Natural killer cell (primary cell): Measurements from ENCODE around the gene FSTL4. TPM values are rescaled to one million over a fixed set of nuclear protein-coding genes. Genes with fewer than 3 reads are reported as not detected.

Experiments
- ATAC-seq, 3 donors: fragments of 150-1000 bp in 2 of 3; fragments of 200-7000 bp in 1 of 3; cut with Tn5 transposase; 1 replicate in 1 of 3; 2 replicates in 2 of 3; pipeline ENCODE4 v1.10.0; 2021; ENCODE audit warnings: mild to moderate bottlenecking in 2 of 3, moderate library complexity in 2 of 3
- DNase-seq, 2 donors: peaks; one replicate each; pipeline versions ENCODE4 v3.0.0 to v3.0.0-alpha.2; 2013 to 2021; ENCODE audit warnings: mixed read lengths in 1 of 2
- H3K27ac ChIP-seq: one replicate; pipeline ENCODE4 v1.5.1; 2013; ENCODE audit warnings: mild to moderate bottlenecking, low read length
- H3K27me3 ChIP-seq: one replicate; pipeline ENCODE4 v1.6.1; 2013; ENCODE audit warnings: low read length; ENCODE audit not compliant: control insufficient read depth, insufficient read depth
- H3K36me3 ChIP-seq: one replicate; pipeline ENCODE4 v1.6.1; 2013; ENCODE audit warnings: low read length; ENCODE audit not compliant: control insufficient read depth, insufficient read depth
- H3K4me1 ChIP-seq: one replicate; pipeline ENCODE4 v1.6.1; 2013; ENCODE audit warnings: low read length; ENCODE audit not compliant: control insufficient read depth, insufficient read depth
- H3K4me3 ChIP-seq: one replicate; pipeline ENCODE4 v1.5.1; 2013; ENCODE audit warnings: low read length
- H3K9me3 ChIP-seq: one replicate; pipeline ENCODE4 v1.6.1; 2013; ENCODE audit warnings: low read length; ENCODE audit not compliant: control insufficient read depth, insufficient read depth
- H3K27ac Mint-ChIP-seq, 2 donors: one replicate each; pipeline ENCODE4 v1.8.0; 2022; ENCODE audit warnings: mild to moderate bottlenecking in 2 of 2, mixed read lengths in 2 of 2, moderate library complexity in 1 of 2
- H3K27me3 Mint-ChIP-seq, 2 donors: one replicate each; pipeline ENCODE4 v1.8.0; 2022; ENCODE audit warnings: low read depth in 2 of 2, mixed read lengths in 2 of 2
- H3K36me3 Mint-ChIP-seq: one replicate; pipeline ENCODE4 v1.8.0; 2022; ENCODE audit warnings: mixed read lengths
- H3K4me1 Mint-ChIP-seq, 2 donors: one replicate each; pipeline ENCODE4 v1.8.0; 2022; ENCODE audit warnings: mixed read lengths in 2 of 2
- H3K4me3 Mint-ChIP-seq: one replicate; pipeline ENCODE4 v1.8.0; 2022; ENCODE audit warnings: mild to moderate bottlenecking, moderate library complexity, mixed read lengths
- H3K9me3 Mint-ChIP-seq, 2 donors: one replicate each; pipeline ENCODE4 v1.8.0; 2022; ENCODE audit warnings: mixed read lengths in 2 of 2
- CTCF ChIP-seq: fragments of 200-600 bp; IDR thresholded peaks from one replicate; pipeline ENCODE4 v1.8.0; 2022; ENCODE audit warnings: antibody characterized with exemption
- WGBS: methylation state at CpG from one replicate; pipeline ENCODE4 v1.1.7; 2013; ENCODE audit warnings: missing lambda C conversion rate; ENCODE audit not compliant: insufficient coverage; 5-methylcytosine and 5-hydroxymethylcytosine counted together
- intact Hi-C: fragments of 100-400 bp; cut with micrococcal nuclease; formaldehyde crosslinking; loops from one replicate; pipeline ENCODE4 v1.14.2; 2022
- total RNA-seq, 4 donors: library from RNA; stranded (reverse); fragments of 120-200 nt in 1 of 4; gene quantifications; one replicate each; pipeline versions ENCODE4 v1.2.3 to v1.2.4, GENCODE V29; 2013 to 2022

Gene FSTL4
- total RNA-seq, 3 donors from 2014 or later (not counting 1 experiment from before 2014, with no cell fraction given), result 0.11 to 0.75 (median 0.55) TPM

- no peaks in the 10 kb centered on the region for H3K9me3 Mint-ChIP-seq
- no peak overlapping the region for H3K4me3 Mint-ChIP-seq
- Histone ChIP-seq H3K27me3 (no peaks in the 10 kb centered on the region), H3K27ac (no peak overlapping the region), H3K4me3 (no peak overlapping the region), H3K4me1 (no peaks in the 10 kb centered on the region), H3K9me3 (no peaks in the 10 kb centered on the region), H3K36me3 (no peaks in the 10 kb centered on the region)
- no peak overlapping the region for H3K27ac Mint-ChIP-seq
- H3K36me3 Mint-ChIP-seq, result no peaks in the 10 kb centered on the region
- WGBS, result 92% methylated on average over 4 of the region's 5 CpGs
- no peaks in the 10 kb centered on the region for H3K4me1 Mint-ChIP-seq
- DNase-seq (no peak), ATAC-seq (no peak)
- TF ChIP-seq CTCF, result no peak
- intact Hi-C loops, result no loop called here
- H3K27me3 Mint-ChIP-seq, result no peaks in the 10 kb centered on the region
Observed at GRCh38 chr5:133269691-133270090, 342.6 kb downstream of the FSTL4 start.

- no peak for TF ChIP-seq CTCF
- H3K27ac Mint-ChIP-seq, result no peak overlapping the region
- no peaks in the 10 kb centered on the region for H3K4me1 ChIP-seq
- H3K4me3 ChIP-seq, result no peak overlapping the region
- no peak overlapping the region for H3K27ac ChIP-seq
- H3K9me3 ChIP-seq, result no peaks in the 10 kb centered on the region
- no peaks in the 10 kb centered on the region for H3K9me3 Mint-ChIP-seq
- H3K4me3 Mint-ChIP-seq, result no peak overlapping the region
- no peaks in the 10 kb centered on the region for H3K36me3 ChIP-seq
- no peaks in the 10 kb centered on the region for H3K36me3 Mint-ChIP-seq
- no peaks in the 10 kb centered on the region for H3K4me1 Mint-ChIP-seq
- ATAC-seq, result no peak
- H3K27me3 ChIP-seq, result no peaks in the 10 kb centered on the region
- intact Hi-C loops, result no loop called here
- WGBS, result 80% methylated on average over 1 of the region's 1 CpG
- DNase-seq, result no peak
- peaks cover 0 to 8% of the 10 kb centered on the region in 2 donors for H3K27me3 Mint-ChIP-seq
Observed at GRCh38 chr5:133267601-133268000, 344.7 kb downstream of the FSTL4 start.

- Mint-ChIP-seq H3K4me3 (no peak overlapping the region), H3K4me1 (no peaks in the 10 kb centered on the region), H3K27ac (no peak overlapping the region), H3K27me3 (peaks cover 0 to 8% of the 10 kb centered on the region in 2 donors), H3K9me3 (no peaks in the 10 kb centered on the region), H3K36me3 (no peaks in the 10 kb centered on the region)
- intact Hi-C loops, result no loop called here
- ATAC-seq (no peak), DNase-seq (no peak)
- no peaks in the 10 kb centered on the region for H3K9me3 ChIP-seq
- no peak overlapping the region for H3K27ac ChIP-seq
- no peaks in the 10 kb centered on the region for H3K36me3 ChIP-seq
- no peaks in the 10 kb centered on the region for H3K27me3 ChIP-seq
- TF ChIP-seq CTCF, result no peak
- no peak overlapping the region for H3K4me3 ChIP-seq
- WGBS, result 79% methylated on average over 4 of the region's 4 CpGs
- no peaks in the 10 kb centered on the region for H3K4me1 ChIP-seq
Observed at GRCh38 chr5:133266966-133267365, 345.4 kb downstream of the FSTL4 start.

- Mint-ChIP-seq H3K36me3 (no peaks in the 10 kb centered on the region), H3K9me3 (no peaks in the 10 kb centered on the region), H3K27me3 (peaks cover 0 to 8% of the 10 kb centered on the region in 2 donors), H3K27ac (no peak overlapping the region), H3K4me1 (no peaks in the 10 kb centered on the region), H3K4me3 (no peak overlapping the region)
- H3K9me3 ChIP-seq, result no peaks in the 10 kb centered on the region
- no peaks in the 10 kb centered on the region for H3K4me1 ChIP-seq
- DNase-seq (no peak), ATAC-seq (no peak)
- H3K4me3 ChIP-seq, result no peak overlapping the region
- H3K27ac ChIP-seq, result no peak overlapping the region
- H3K36me3 ChIP-seq, result no peaks in the 10 kb centered on the region
- WGBS, result 84% methylated on average over 2 of the region's 2 CpGs
- no peak for TF ChIP-seq CTCF
- intact Hi-C loops, result no loop called here
- no peaks in the 10 kb centered on the region for H3K27me3 ChIP-seq
Observed at GRCh38 chr5:133266527-133266878, 345.8 kb downstream of the FSTL4 start.
